H1 (cell line): ENCODE data around the gene DCBLD2. TPM values are rescaled to one million over a fixed set of nuclear protein-coding genes. Genes with fewer than 3 reads are reported as not detected.

Experiments
- CTCF ChIA-PET: fragments of 300-600 bp; sonication (Branson Sonifier 250); formaldehyde crosslinking; loops from one replicate; lab custom pipeline; 2021; ENCODE audit not compliant: partially characterized antibody; lab: Charles Lee
- POLR2A ChIA-PET: fragments of 300-600 bp; sonication (Branson Sonifier 250); formaldehyde crosslinking; loops from one replicate; lab custom pipeline; 2021; ENCODE audit warnings: inconsistent platforms; ENCODE audit not compliant: partially characterized antibody; lab: Charles Lee
- DNase-seq, 2 experiments: peaks; one replicate each; pipeline versions ENCODE4 v3.0.0 to v3.0.0-alpha.2; 2010 to 2022; ENCODE audit warnings: low spot score in 2 of 2, low read depth in 1 of 2, mixed read lengths in 1 of 2
- FAIRE-seq: peaks from 2 replicates; lab custom pipeline; 2011; peaks lifted over from hg19 to GRCh38; lab: Jason Lieb, UNC
- H2AFZ ChIP-seq: 2 replicates; pipeline ENCODE4 v1.8.1; 2012; ENCODE audit warnings: low read length, inconsistent platforms
- H2AK5ac ChIP-seq: 2 replicates; pipeline ENCODE4 v1.6.1; 2013; ENCODE audit warnings: low read depth, low read length
- H2BK120ac ChIP-seq: replicated peaks from 2 replicates; pipeline ENCODE3; 2013; ENCODE audit warnings: low read depth, low read length, inconsistent platforms
- H2BK12ac ChIP-seq: 2 replicates; pipeline ENCODE4 v1.6.1; 2013; ENCODE audit warnings: low read depth, low read length
- H2BK15ac ChIP-seq: 2 replicates; pipeline ENCODE4 v1.6.1; 2013; ENCODE audit warnings: low read length
- H2BK20ac ChIP-seq: 2 replicates; pipeline ENCODE4 v1.6.1; 2013; ENCODE audit warnings: low read length
- H2BK5ac ChIP-seq: 2 replicates; pipeline ENCODE4 v1.6.1; 2013; ENCODE audit warnings: low read depth, low read length
- H3K14ac ChIP-seq: 2 replicates; pipeline ENCODE4 v1.6.1; 2013; ENCODE audit warnings: inconsistent platforms; ENCODE audit not compliant: insufficient read length
- H3K18ac ChIP-seq: 2 replicates; pipeline ENCODE4 v1.6.1; 2013; ENCODE audit warnings: low read length; ENCODE audit errors: extremely low read depth
- H3K23ac ChIP-seq: 2 replicates; pipeline ENCODE4 v1.6.1; 2013; ENCODE audit warnings: inconsistent platforms; ENCODE audit not compliant: insufficient read length
- H3K23me2 ChIP-seq: 2 replicates; pipeline ENCODE4 v1.6.1; 2013; ENCODE audit warnings: low read depth, low read length
- H3K27ac ChIP-seq: 2 replicates; pipeline ENCODE4 v1.6.1; 2011; ENCODE audit warnings: low read depth, low read length, inconsistent platforms
- H3K27me3 ChIP-seq, 4 experiments: replicated peaks in 1 of 4; 1 replicate in 1 of 4; 2 replicates in 3 of 4; pipeline versions ENCODE4 v1.6.1 to v1.8.1; 2011 to 2013; ENCODE audit warnings: low read length in 3 of 4, mild to moderate bottlenecking in 3 of 4, inconsistent platforms in 2 of 4, mixed read lengths in 2 of 4, moderate library complexity in 1 of 4; ENCODE audit not compliant: control insufficient read depth in 3 of 4, insufficient read depth in 3 of 4; ENCODE audit errors: extremely low read depth in 1 of 4
- H3K36me3 ChIP-seq, 4 experiments: 2 replicates each; pipeline versions ENCODE4 v1.6.1 to v1.8.1; 2011 to 2013; ENCODE audit warnings: mild to moderate bottlenecking in 4 of 4, low read length in 3 of 4, moderate library complexity in 2 of 4, control low read depth in 1 of 4, inconsistent platforms in 1 of 4; ENCODE audit not compliant: insufficient read depth in 4 of 4, control insufficient read depth in 2 of 4
- H3K4ac ChIP-seq: replicated peaks from 2 replicates; pipeline ENCODE3; 2013; ENCODE audit warnings: low read length, low read depth, mixed read lengths, inconsistent platforms; ENCODE audit not compliant: insufficient read length
- H3K4me1 ChIP-seq, 4 experiments: replicated peaks in 1 of 4; 1 replicate in 1 of 4; 2 replicates in 3 of 4; pipeline versions ENCODE4 v1.6.1 to v1.8.1; 2011 to 2013; ENCODE audit warnings: low read length in 3 of 4, inconsistent platforms in 2 of 4, mixed read lengths in 1 of 4; ENCODE audit not compliant: insufficient read depth in 4 of 4, control insufficient read depth in 3 of 4
- H3K4me2 ChIP-seq, 2 experiments: 2 replicates each; pipeline versions ENCODE4 v1.6.1 to v1.8.1; 2011 to 2013; ENCODE audit warnings: low read depth in 2 of 2, low read length in 2 of 2, control low read depth in 1 of 2, inconsistent platforms in 1 of 2, mild to moderate bottlenecking in 1 of 2; ENCODE audit not compliant: insufficient read depth in 1 of 2
- H3K4me3 ChIP-seq, 4 experiments: fragments of 200-600, 300-600 bp in 1 of 4; sonication (generic), shearing (Covaris generic), sonication (Bioruptor Twin) in 1 of 4; 2 replicates each; pipeline versions ENCODE4 v1.5.1 to v1.8.1; 2011 to 2016; ENCODE audit warnings: low read length in 4 of 4, low read depth in 3 of 4, control low read depth in 2 of 4, inconsistent platforms in 2 of 4, mild to moderate bottlenecking in 2 of 4, mixed read lengths in 1 of 4, moderate library complexity in 1 of 4; ENCODE audit not compliant: insufficient read depth in 2 of 4; ENCODE audit errors: extremely low read depth in 1 of 4
- H3K56ac ChIP-seq: replicated peaks from 2 replicates; pipeline ENCODE3; 2013; ENCODE audit warnings: low read depth, mild to moderate bottlenecking, mixed read lengths, low read length, inconsistent platforms; ENCODE audit not compliant: insufficient read length
- H3K79me1 ChIP-seq: 2 replicates; pipeline ENCODE4 v1.6.1; 2013; ENCODE audit warnings: low read depth, low read length, control low read depth
- H3K79me2 ChIP-seq, 2 experiments: 2 replicates each; pipeline versions ENCODE4 v1.6.1 to v1.8.1; 2012 to 2013; ENCODE audit warnings: low read length in 2 of 2, mild to moderate bottlenecking in 2 of 2, inconsistent platforms in 1 of 2; ENCODE audit not compliant: insufficient read depth in 2 of 2, control insufficient read depth in 1 of 2
- H3K9ac ChIP-seq, 4 experiments: replicated peaks in 1 of 4; 1 replicate in 1 of 4; 2 replicates in 3 of 4; pipeline versions ENCODE4 v1.6.1 to v1.8.1; 2011 to 2013; ENCODE audit warnings: low read depth in 3 of 4, low read length in 3 of 4, control low read depth in 2 of 4, mild to moderate bottlenecking in 2 of 4, moderate library complexity in 2 of 4, inconsistent platforms in 1 of 4; ENCODE audit errors: extremely low read depth in 1 of 4
- H3K9me3 ChIP-seq, 2 experiments: 2 replicates each; pipeline versions ENCODE4 v1.6.1 to v1.8.1; 2012 to 2013; ENCODE audit warnings: mild to moderate bottlenecking in 2 of 2, moderate library complexity in 2 of 2, control low read depth in 1 of 2, inconsistent platforms in 1 of 2, low read depth in 1 of 2, low read length in 1 of 2, mixed read lengths in 1 of 2; ENCODE audit not compliant: insufficient read depth in 2 of 2
- H4K20me1 ChIP-seq, 2 experiments: replicated peaks in 1 of 2; 2 replicates each; pipeline versions ENCODE3 to v1.8.1; 2011 to 2013; ENCODE audit warnings: inconsistent platforms in 2 of 2, low read length in 2 of 2, mild to moderate bottlenecking in 1 of 2; ENCODE audit not compliant: insufficient read depth in 2 of 2, control insufficient read depth in 1 of 2
- H4K5ac ChIP-seq: 2 replicates; pipeline ENCODE4 v1.6.1; 2013; ENCODE audit warnings: low read length, low read depth, mixed read lengths, inconsistent platforms; ENCODE audit not compliant: insufficient read length
- H4K8ac ChIP-seq: 2 replicates; pipeline ENCODE4 v1.8.0; 2013; ENCODE audit warnings: mild to moderate bottlenecking, moderate library complexity, low read length, inconsistent platforms; ENCODE audit not compliant: insufficient read depth; ENCODE audit errors: extremely low read depth
- H4K91ac ChIP-seq: replicated peaks from 2 replicates; pipeline ENCODE3; 2013; ENCODE audit warnings: low read length, mixed read lengths, inconsistent platforms; ENCODE audit not compliant: insufficient read length
- CREB1 ChIP-seq: IDR thresholded peaks from 2 replicates; pipeline ENCODE4 v1.6.1; 2012; ENCODE audit warnings: inconsistent platforms
- EGR1 ChIP-seq: IDR thresholded peaks from 2 replicates; pipeline ENCODE4 v1.6.1; 2011; ENCODE audit warnings: low read depth, low read length, borderline replicate concordance
- HDAC2 ChIP-seq, 2 experiments: fragments of 300-600 bp in 1 of 2; sonication (generic) in 1 of 2; IDR thresholded peaks; 2 replicates each; pipeline ENCODE4 v1.6.1; 2011 to 2012; ENCODE audit warnings: low read depth in 2 of 2, low read length in 2 of 2, mild to moderate bottlenecking in 2 of 2, moderate library complexity in 2 of 2, borderline replicate concordance in 1 of 2, inconsistent platforms in 1 of 2
- HDAC6 ChIP-seq: IDR thresholded peaks from one replicate; pipeline ENCODE4 v1.7.1; 2012; ENCODE audit warnings: low read depth, mild to moderate bottlenecking, inconsistent platforms, low read length, moderate library complexity
- WGBS, 2 experiments: shearing (Covaris generic) in 1 of 2; methylation state at CpG; one replicate each; pipeline versions ENCODE4 v1.1.6 to v1.1.7; 2013 to 2015; ENCODE audit warnings: low lambda C conversion rate in 2 of 2, mixed read lengths in 2 of 2, inconsistent platforms in 1 of 2, low coverage in 1 of 2, missing lambda C conversion rate in 1 of 2; ENCODE audit not compliant: insufficient replicate concordance in 2 of 2, insufficient coverage in 1 of 2, insufficient read length in 1 of 2; ENCODE audit errors: extremely low coverage in 1 of 2, missing lambda C conversion rate in 1 of 2; 5-methylcytosine and 5-hydroxymethylcytosine counted together
- polyA plus RNA-seq, 7 experiments: library from polyadenylated mRNA; depleted of rRNA in 3 of 7; stranded (reverse) in 5 of 7; unstranded in 2 of 7; fragments of >200 nt in 5 of 7; fragments of 200-250 nt in 2 of 7; gene quantifications; 1 replicate in 5 of 7; 2 replicates in 1 of 7; 4 replicates in 1 of 7; pipeline versions ENCODE4 v1.2.1 to v1.2.3, GENCODE V29; 2011 to 2013; ENCODE audit warnings: missing spikeins in 2 of 7, mixed read lengths in 2 of 7
- total RNA-seq: library from RNA; stranded (reverse); fragmentation: NEBNext Ultra II Directional; extraction: Animal tissue kit (Norgen Biotek cat#: 25700); gene quantifications from 2 replicates; pipeline ENCODE4 v1.2.1, GENCODE V29; 2021

DCBLD2 gene
- total and polyA plus RNA-seq, 2 of the 8 experiments (the other 6 are each of a cell fraction or from before 2014, with no cell fraction given): 19.6 to 63.8 TPM

DNA sequence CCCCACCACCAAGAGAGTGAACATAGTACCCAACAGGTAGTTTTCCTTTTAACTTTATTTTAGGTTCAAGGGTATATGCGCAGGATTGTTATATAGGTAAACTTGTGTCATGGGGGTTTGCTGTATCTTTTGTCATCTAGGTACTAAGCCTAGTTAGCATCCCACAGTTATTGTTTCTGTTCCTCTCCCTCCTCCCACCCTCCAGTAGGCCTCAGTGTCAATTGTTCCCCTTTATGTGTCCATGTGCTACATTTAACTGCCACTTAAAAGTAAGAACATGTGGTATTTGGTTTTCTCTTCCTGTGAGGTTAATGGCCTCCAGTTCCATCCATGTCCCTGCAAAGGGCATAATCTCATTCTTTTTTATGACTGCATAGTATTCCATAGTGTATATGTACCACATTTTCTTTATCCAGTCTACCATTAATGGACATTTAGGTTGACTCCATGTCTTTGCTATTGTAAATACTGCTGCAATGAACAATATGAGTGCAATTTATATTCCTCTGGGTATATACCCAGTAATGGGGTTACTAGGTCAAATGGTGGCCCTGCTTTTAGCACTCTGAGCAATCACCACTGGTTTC is 72.2 kb downstream of the DCBLD2 start:
- no peak overlapping the region for H3K14ac ChIP-seq
- H2BK120ac ChIP-seq: no peak overlapping the region
- H3K27ac ChIP-seq: no peak overlapping the region
- peaks cover 0 to under 1% of the 10 kb centered on the region in 2 experiments for H4K20me1 ChIP-seq
- H2BK5ac ChIP-seq: no peak overlapping the region
- H4K8ac ChIP-seq: no peak overlapping the region
- H3K79me2 ChIP-seq: no peaks in the 10 kb centered on the region
- 100% methylated on average over 1 of the region's 1 CpG; no CpG with 5 or more reads in 1 of the 2 experiments for WGBS, 2 experiments
- no peak overlapping the region for H3K4ac ChIP-seq
- no peak overlapping the region for H3K56ac ChIP-seq
- H4K5ac ChIP-seq: no peak overlapping the region
- ChIA-PET CTCF (interaction anchor here (1.0 kb wide), 1 partner anchor 24 kb away, joined by 3 read pairs; no protein-coding TSS in a partner anchor), POLR2A (no interaction called here)
- FAIRE-seq (no peak), DNase-seq (no peak)
- TF ChIP-seq CREB1 (no peak), HDAC6 (no peak), EGR1 (no peak), HDAC2 (IDR thresholded peaks at IDR 0.05; ENCODE audit: borderline replicate concordance in 1 of 2, low read depth in 2 of 2, low read length in 2 of 2) (no peak)
- no peak overlapping the region for H2AFZ ChIP-seq
- H3K4me3 ChIP-seq: no peak overlapping the region
- peaks cover 0 to 7% (median 0%) of the 10 kb centered on the region in 4 experiments; a peak in 1 of 8 replicates for H3K36me3 ChIP-seq
- no peak overlapping the region for H4K91ac ChIP-seq
- no peak overlapping the region for H2BK15ac ChIP-seq
- no peak overlapping the region for H2BK12ac ChIP-seq
- no peak overlapping the region for H3K23ac ChIP-seq
- no peak overlapping the region for H2BK20ac ChIP-seq
- H3K79me1 ChIP-seq: no peaks in the 10 kb centered on the region
- H3K27me3 ChIP-seq: no peaks in the 10 kb centered on the region
- H2AK5ac ChIP-seq: no peak overlapping the region
- H3K9me3 ChIP-seq: peaks cover 18 to 22% of the 10 kb centered on the region in 2 experiments
- H3K9ac ChIP-seq: no peak overlapping the region
- no peak overlapping the region for H3K18ac ChIP-seq
- no peak overlapping the region for H3K4me2 ChIP-seq
- no peaks in the 10 kb centered on the region for H3K4me1 ChIP-seq
- no peaks in the 10 kb centered on the region for H3K23me2 ChIP-seq
